Stimulated activated CD4-positive, alpha-beta T cell treated with anti-CD3 and anti-CD28 coated beads, Interleukin-4, amount 100 ng/mL, for 1 hour (primary cell): Measurements from ENCODE around the gene IL26.

Source experiments
- DNase-seq: peaks from one replicate; pipeline ENCODE4 v3.0.0-alpha.2; 2020

IL26 gene, protein sequence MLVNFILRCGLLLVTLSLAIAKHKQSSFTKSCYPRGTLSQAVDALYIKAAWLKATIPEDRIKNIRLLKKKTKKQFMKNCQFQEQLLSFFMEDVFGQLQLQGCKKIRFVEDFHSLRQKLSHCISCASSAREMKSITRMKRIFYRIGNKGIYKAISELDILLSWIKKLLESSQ

DNA sequence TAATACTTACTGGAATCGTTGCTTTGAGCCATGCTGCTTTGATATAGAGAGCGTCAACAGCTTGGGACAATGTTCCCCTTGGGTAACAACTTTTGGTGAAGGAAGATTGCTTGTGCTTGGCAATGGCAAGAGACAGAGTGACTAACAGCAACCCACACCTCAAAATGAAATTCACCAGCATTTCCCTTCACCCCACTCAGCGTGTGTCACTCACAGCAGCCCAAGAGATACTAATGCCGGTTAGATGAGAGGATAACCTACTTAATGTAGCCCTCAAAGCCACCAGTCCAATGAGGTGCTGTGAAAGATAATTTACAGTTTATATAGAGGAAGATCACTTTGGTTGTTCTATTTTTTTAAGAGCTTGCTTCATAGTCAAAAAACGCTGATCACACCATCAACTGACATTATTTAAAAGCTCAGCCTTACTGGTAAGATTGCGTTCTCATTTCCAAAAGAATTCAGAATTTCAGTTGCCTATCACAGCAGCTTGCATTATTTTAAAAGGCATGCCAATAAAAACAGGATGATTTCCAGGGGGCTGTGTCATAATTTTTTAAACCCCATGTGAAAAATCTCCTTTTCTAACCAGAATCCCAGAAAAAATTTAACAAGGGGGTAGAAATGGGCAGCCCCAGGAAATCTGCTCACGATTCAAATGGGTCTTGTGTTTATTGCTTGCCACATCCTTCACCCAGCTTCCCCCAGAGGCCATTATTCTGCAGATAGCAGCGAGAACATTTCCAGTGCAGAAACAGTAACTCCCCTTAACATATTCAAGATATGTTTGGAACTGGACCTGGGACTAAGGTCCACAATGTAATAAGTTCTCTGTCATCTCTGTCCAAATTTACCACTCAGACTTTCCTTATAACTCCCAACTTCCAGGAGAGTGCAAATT, at the start of gene IL26:
Gene IL26 (minus strand): TSS at position 235 of the 901 bp plus-strand sequence. CDS start 54 bp downstream, at position 181.
- DNase-seq: no peak

DNA sequence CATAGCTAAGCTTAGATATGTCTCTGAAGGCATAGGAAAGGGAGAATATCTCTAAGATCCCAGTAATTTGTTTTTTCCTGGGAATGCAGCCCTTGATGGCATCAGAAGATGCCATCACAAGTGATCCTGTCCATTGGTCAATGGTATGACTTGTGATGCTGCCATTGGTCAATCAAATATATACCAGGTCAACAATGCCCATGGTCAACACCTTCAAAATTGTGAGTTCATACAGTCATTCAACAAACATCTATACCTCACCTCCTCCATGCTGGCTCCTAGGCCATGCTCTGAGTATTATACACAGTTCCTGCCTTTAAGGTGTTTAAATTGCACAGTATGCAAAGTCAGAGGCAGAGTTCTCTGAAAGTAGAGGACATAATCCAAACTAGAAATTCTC, 47.1 kb upstream of the IL26 start:
- DNase-seq: no peak

DNA sequence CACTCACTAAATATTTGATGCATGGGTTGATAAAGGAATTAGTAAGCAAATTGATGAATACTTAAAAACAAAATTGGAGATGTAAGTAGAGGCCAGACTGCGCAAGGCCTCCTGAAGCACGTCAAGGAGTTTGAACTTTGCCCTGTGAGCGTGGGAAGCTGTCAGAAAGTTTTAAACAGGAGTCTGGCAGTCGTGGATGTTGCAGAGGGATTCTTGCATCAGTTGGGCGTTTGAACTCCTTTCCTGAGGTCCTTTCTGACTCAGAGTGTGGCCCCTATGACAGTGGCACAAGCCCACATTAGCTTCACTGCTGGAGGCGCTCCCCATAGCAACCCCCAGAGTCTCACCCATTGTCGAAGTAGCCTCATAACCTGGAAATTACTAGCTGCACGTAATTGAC, 45.7 kb upstream of the IL26 start:
- DNase-seq: no peak

- no peak for DNase-seq
Observed at GRCh38 chr12:68270358-68270757, 44.7 kb upstream of the IL26 start.

- DNase-seq: no peak
Observed at GRCh38 chr12:68269779-68270178, 44.2 kb upstream of the IL26 start.

DNA sequence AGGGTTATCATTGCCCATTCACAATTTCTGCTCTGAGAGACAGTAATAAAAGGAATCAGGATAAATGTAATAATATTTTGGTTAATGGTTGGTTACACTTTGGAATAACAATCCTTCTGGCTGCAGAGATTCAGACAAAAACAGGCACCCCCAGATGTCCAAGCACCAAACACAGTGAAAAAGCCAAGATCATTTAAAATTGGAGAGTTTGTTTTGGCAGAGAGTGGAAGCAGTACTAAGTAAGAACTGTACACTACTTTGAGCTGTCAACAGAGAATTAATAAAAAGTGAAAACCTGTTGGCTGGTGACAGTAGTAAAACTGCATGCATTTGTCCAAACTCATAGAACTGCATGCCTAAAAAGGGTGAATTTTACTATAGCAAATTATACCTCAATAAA, 43.4 kb upstream of the IL26 start:
- no peak for DNase-seq

- no peak for DNase-seq
Observed at GRCh38 chr12:68267892-68268396, 42.3 kb upstream of the IL26 start.

- no peak for DNase-seq
Observed at GRCh38 chr12:68264857-68265256, 39.2 kb upstream of the IL26 start.

GRCh38 chr12:68264158-68264855, 38.7 kb upstream of the IL26 start:
- no peak for DNase-seq

GRCh38 chr12:68263366-68263765, 37.8 kb upstream of the IL26 start:
- no peak for DNase-seq

GRCh38 chr12:68261896-68262295, 36.3 kb upstream of the IL26 start:
- DNase-seq: no peak

GRCh38 chr12:68260153-68260552, 34.5 kb upstream of the IL26 start:
- no peak for DNase-seq

DNA sequence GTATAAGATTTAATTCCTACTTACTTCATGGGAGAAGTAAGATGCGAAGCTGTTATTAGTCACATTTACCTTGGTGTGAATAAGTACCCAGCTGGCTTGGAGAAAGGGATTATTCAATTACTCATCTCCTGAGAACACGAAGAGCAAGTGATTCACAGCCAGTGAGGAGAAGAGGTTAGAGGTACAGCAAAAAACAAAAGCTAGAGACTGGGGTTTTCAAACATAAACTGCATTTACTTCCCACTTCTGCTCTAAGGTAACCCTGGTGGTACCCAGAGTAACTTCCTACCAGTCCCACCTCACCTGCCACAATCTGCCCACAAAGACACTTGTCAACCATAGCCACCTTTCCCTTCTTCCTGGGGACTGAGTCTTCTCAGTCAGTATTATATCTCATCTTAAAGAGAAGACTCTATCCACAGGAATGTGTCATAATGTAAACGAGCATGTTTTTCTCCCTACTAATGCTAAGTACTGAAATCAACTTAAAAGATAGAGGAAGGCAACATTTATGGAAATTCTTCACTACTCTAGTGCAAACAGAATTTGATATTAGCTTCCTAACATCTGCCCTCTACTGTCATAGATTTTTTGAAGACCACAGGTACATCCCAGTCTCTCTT, 33.8 kb upstream of the IL26 start:
- no peak for DNase-seq

DNA sequence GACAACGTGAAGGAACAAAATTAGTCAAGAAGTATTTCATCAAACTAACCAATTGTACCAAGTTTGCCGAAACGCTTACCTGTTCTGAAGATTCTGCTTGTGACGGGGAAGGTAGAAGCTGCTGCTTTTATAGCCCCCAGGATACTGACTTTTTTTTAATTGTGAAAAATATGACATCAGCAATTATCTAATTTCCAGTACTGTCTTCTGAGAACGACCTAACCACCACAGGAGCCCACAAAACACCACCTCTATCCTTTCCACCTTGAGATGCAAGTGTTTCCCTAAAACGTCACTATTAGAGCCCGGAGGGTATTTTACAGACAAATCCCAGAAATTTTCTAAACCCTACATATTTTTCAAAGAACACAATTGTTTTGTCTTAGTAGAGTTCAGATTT, 27.9 kb upstream of the IL26 start, which contains the start of gene IL22:
Gene IL22 (minus strand): TSS at position 101 of the 400 bp plus-strand sequence. CDS start 156 bp downstream, outside the sequence.
- no peak for DNase-seq

- no peak for DNase-seq
Observed at GRCh38 chr12:68252077-68252476, 26.5 kb upstream of the IL26 start.

DNA sequence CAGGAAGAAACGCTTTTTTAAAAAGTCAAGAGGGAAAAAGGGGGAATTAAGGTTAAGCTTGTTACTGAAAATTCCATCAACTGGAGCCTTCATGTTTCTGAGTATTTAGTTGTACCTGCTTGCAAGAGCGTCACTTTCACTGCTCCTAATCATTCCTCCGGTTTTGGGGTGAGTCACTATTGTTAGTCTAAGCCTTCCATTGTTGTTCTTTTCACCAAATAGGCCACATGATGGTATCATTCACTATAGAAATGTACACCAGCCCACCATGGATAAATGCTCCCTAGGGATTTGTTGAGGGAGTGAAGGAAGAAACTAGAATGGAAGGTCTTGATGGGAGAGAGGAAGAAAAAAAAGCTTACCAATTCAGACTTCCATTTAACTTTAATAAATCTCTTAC, 24.8 kb upstream of the IL26 start:
- no peak for DNase-seq

DNA sequence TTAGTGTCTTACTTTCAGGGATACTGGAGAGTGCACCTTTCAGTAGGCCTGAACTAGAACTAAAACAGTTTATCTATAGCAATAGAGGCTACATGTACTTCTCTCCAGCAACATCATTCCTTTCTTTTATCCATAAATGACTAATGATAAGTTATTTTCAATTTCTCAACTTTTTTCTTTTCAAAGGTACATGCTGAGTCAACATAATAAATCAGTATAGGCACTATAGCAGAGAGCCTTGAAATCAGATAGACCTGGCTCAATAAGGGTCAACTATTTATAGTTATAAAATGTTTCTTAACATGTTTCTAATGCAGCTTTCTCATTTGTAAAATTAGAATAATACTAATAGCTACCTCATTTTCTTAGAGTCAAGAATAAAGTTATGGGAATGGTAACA, 22.2 kb upstream of the IL26 start:
- DNase-seq: no peak

- DNase-seq: no peak
Observed at GRCh38 chr12:68246350-68246749, 20.7 kb upstream of the IL26 start.

DNA sequence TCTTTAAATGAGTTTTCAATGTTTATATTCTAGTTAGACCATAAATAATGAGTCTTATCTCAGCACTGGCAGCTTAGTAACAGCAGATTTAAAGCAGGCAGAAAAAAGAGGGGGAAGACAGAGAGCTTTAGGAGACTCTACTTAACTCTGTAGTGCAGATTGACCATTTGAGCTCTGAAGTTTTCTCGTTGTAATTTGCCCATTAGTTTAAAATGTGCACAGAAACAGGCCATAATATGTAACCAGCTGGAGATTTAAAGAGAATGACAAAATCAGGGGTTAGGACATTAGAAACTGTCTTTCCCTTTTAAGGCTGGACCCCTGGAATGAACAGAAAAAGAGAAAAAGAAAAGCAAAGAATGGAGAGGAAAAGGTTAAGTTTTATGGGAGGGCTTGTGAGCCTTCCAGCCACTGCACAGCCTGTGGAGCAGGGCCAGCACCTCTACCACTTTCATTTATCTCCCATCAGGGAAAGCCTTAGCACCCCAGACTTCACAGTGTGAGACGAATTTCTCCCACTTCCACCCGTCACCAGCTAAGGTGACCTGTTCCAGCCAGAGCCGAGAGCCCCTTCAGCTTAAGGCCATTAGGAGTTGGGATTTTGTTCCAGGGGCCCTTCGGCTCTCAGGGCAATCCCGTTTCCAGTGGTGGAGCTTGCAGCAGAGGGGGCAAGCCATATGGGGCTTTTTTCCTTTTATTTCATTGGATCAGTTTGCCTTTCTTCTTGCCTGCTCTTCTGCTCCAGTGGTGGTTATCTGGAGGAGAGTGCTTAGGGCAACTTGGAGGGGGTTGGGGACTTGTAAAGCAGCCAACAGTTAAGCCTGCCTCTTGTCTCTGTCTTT, 19.8 kb upstream of the IL26 start:
- no peak for DNase-seq

GRCh38 chr12:68242777-68243176, 17.2 kb upstream of the IL26 start:
- DNase-seq: no peak

DNA sequence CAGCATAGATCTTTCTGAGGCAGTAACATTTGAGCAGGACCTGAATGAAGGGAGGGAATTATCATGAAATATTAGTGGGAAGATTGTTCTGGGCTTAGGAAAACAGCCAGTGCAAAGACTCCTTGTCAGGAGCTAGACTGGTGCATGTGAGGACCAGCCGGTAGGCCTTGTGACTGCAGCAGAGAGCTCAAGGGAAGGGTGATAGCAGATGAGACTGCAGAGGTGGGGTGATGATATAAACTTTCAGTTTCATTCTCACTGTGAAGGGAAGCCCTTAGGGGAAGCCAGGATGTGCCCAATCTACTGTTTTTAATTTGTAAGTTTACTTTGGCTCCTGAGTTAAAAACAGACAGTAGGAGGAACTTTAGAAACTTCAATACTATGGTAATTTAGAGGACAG, 15.4 kb upstream of the IL26 start:
- peak; percentile 40 for DNase-seq

GRCh38 chr12:68240079-68240478, 14.5 kb upstream of the IL26 start:
- no peak for DNase-seq
